Adrenal gland (tissue), 12 donors: ENCODE measurements around the gene ATXN7. TPM values are rescaled to one million over a fixed set of nuclear protein-coding genes. Genes with fewer than 3 reads are reported as not detected.

ENCODE experiments used
- DNase-seq, 7 donors: peaks; one replicate each; pipeline ENCODE4 v3.0.0-alpha.2; 2019 to 2020
- H3K27ac ChIP-seq, 5 donors: fragments of 200-600 bp; sonication (generic) in 4 of 5; 1 replicate in 3 of 5; 2 replicates in 2 of 5; pipeline versions ENCODE4 v1.5.1 to v1.8.0; 2016 to 2020; ENCODE audit warnings: mild to moderate bottlenecking in 1 of 5
- H3K27me3 ChIP-seq: fragments of 200-600 bp; 2 replicates; pipeline ENCODE4 v1.8.0; 2021
- H3K36me3 ChIP-seq, 2 donors: fragments of 200-600 bp; replicated peaks in 1 of 2; 1 replicate in 1 of 2; 2 replicates in 1 of 2; pipeline versions ENCODE4 v1.5.1 to v1.8.0; 2018 to 2022
- H3K4me1 ChIP-seq, 2 donors: fragments of 200-600 bp; replicated peaks in 1 of 2; 1 replicate in 1 of 2; 2 replicates in 1 of 2; pipeline versions ENCODE4 v1.5.1 to v1.8.0; 2018 to 2021
- H3K4me3 ChIP-seq, 4 donors: fragments of 200-600 bp; sonication (generic) in 3 of 4; one replicate each; pipeline ENCODE4 v1.5.1; 2016 to 2018
- H3K9me3 ChIP-seq, 3 donors: fragments of 200-600 bp; sonication (generic) in 1 of 3; replicated peaks in 1 of 3; 1 replicate in 2 of 3; 2 replicates in 1 of 3; pipeline versions ENCODE4 v1.5.1 to v1.8.0; 2016 to 2021
- CTCF ChIP-seq, 6 experiments: fragments of 450-650 bp in 4 of 6; fragments of 200-600 bp in 2 of 6; sonication (generic) in 1 of 6; IDR thresholded peaks; 1 replicate in 5 of 6; 2 replicates in 1 of 6; pipeline versions ENCODE4 v1.5.1 to v1.8.0; 2016 to 2021; ENCODE audit warnings: antibody characterized with exemption in 6 of 6, mild to moderate bottlenecking in 2 of 6, moderate library complexity in 1 of 6
- POLR2A ChIP-seq, 2 donors: fragments of 450-650 bp; IDR thresholded peaks; one replicate each; pipeline ENCODE4 v1.6.1; 2017; ENCODE audit warnings: antibody characterized with exemption in 2 of 2, mild to moderate bottlenecking in 2 of 2, moderate library complexity in 1 of 2
- WGBS, 4 donors: extraction: QIAGEN DNeasy Blood & Tissue Kit in 2 of 4; methylation state at CpG; one replicate each; pipeline versions ENCODE4 v1.1.5 to v1.1.7; 2013 to 2017; 5-methylcytosine and 5-hydroxymethylcytosine counted together
- intact Hi-C, 2 donors: fragments of 100-400 bp; cut with DNase I; formaldehyde crosslinking; loops; one replicate each; pipeline versions ENCODE4 v1.14.1 to v1.15.0; 2022 to 2023
- polyA plus RNA-seq, 3 donors: library from polyadenylated mRNA; stranded (reverse); fragments of 200-250 nt in 2 of 3; fragments of 350-450 nt in 1 of 3; fragmentation: Illumina TruSeq in 1 of 3; extraction: RNeasy Lipid Tissue Mini Kit (QIAGEN cat#74804) in 1 of 3; gene quantifications; one replicate each; pipeline ENCODE4 v1.2.3, GENCODE V29; 2013 to 2014
- total RNA-seq, 9 donors: library from RNA; depleted of rRNA in 4 of 9; stranded (reverse); fragments of >200 nt in 4 of 9; fragments of 120-200 nt in 1 of 9; fragmentation: NEBNext Ultra II Directional in 1 of 9; extraction: Animal tissue kit (Norgen Biotek cat#: 25700) in 1 of 9; gene quantifications; one replicate each; pipeline versions ENCODE4 v1.1.0 to v1.2.4, GENCODE V29; 2013 to 2023
- donor health status: healthy with polysubstance abuse.
- donor health status: Bipolar disorder and iron deficiency.
- donor health status: DM: yes; HTN: yes; CAD: no.
- donor health status: DM: no; HTN: no; CAD: no.
- donor health status: DM: no; HTN: no; CAD: no.
- donor health status: DM: yes; HTN: yes; CAD: no.

The ATXN7 gene
- total and polyA plus RNA-seq, 12 donors = 4.1 to 27.3 (median 18.0) TPM

- Histone ChIP-seq H3K9me3 (no peaks in the 10 kb centered on the region), H3K36me3 (no peaks in the 10 kb centered on the region), H3K27me3 (no peaks in the 10 kb centered on the region), H3K4me3 (no peak overlapping the region), H3K4me1 (peaks cover 12 to 47% of the 10 kb centered on the region in 2 donors), H3K27ac (no peak overlapping the region)
- TF ChIP-seq CTCF (IDR thresholded peaks at IDR 0.05) = no peak
- no peak for TF ChIP-seq POLR2A (IDR thresholded peaks at IDR 0.05)
- intact Hi-C loops = no loop called here
- no peak for DNase-seq
- WGBS, 4 donors = 78 to 93% (median 85%) methylated on average over 4 of the region's 4 CpGs
These were observed 102.3 kb downstream of the ATXN7 start for GRCh38 chr3:63966007-63966406.

GRCh38 chr3:63966871-63967270 lies 103.2 kb downstream of the ATXN7 start:
- H3K4me1 ChIP-seq = peaks cover 12 to 45% of the 10 kb centered on the region in 2 donors

GRCh38 chr3:63967675-63968611 lies 104.3 kb downstream of the ATXN7 start:
- DNase-seq = peak in 5 of 7 donors; percentile 28 to 44 (median 32)
- 21 to 40% (median 34%) methylated on average over 8 to 11 of the region's 11 CpGs for WGBS, 4 donors
- TF ChIP-seq POLR2A (IDR thresholded peaks at IDR 0.05) = no peak
- TF ChIP-seq CTCF (IDR thresholded peaks at IDR 0.05) = no peak
- H3K27me3 ChIP-seq = no peaks in the 10 kb centered on the region
- H3K4me3 ChIP-seq = peak overlapping the region in 1 of 4 donors; percentile 31
- no peaks in the 10 kb centered on the region for H3K36me3 ChIP-seq
- H3K9me3 ChIP-seq = no peaks in the 10 kb centered on the region
- H3K4me1 ChIP-seq = peaks cover 12 to 45% of the 10 kb centered on the region in 2 donors
- H3K27ac ChIP-seq = peak overlapping the region in 2 of 5 donors; percentile 71
- intact Hi-C loops = no loop called here

More at GRCh38 chr3:63966871-63967270, 103.2 kb downstream of the ATXN7 start:
- no peak overlapping the region for H3K27ac ChIP-seq
- TF ChIP-seq CTCF (IDR thresholded peaks at IDR 0.05) = no peak
- no peaks in the 10 kb centered on the region for H3K9me3 ChIP-seq
- intact Hi-C loops = no loop called here
- H3K36me3 ChIP-seq = no peaks in the 10 kb centered on the region
- no peaks in the 10 kb centered on the region for H3K27me3 ChIP-seq
- WGBS, 4 donors = 96 to 100% (median 98%) methylated on average over 1 of the region's 1 CpG
- DNase-seq = no peak
- H3K4me3 ChIP-seq = no peak overlapping the region

GRCh38 chr3:63968612-63969350 lies 105.1 kb downstream of the ATXN7 start:
- peaks cover 12 to 45% of the 10 kb centered on the region in 2 donors for H3K4me1 ChIP-seq
- no peak overlapping the region for H3K4me3 ChIP-seq
- H3K27me3 ChIP-seq = no peaks in the 10 kb centered on the region
- peak overlapping the region in 2 of 5 donors; percentile 71 for H3K27ac ChIP-seq
- no peaks in the 10 kb centered on the region for H3K36me3 ChIP-seq
- no peaks in the 10 kb centered on the region for H3K9me3 ChIP-seq
- no peak for DNase-seq
- 30 to 50% (median 43%) methylated on average over 3 of the region's 3 CpGs for WGBS, 4 donors
- TF ChIP-seq CTCF (IDR thresholded peaks at IDR 0.05) = no peak
- no peak for TF ChIP-seq POLR2A (IDR thresholded peaks at IDR 0.05)
- intact Hi-C loops = no loop called here
